GM12878 (cell line): ENCODE measurements around the gene COL8A2. TPM values are rescaled to one million over a fixed set of nuclear protein-coding genes. Genes with fewer than 3 reads are reported as not detected.

Source experiments
- ATAC-seq: fragments of 200-7000 bp; cut with Tn5 transposase; 3 replicates; pipeline ENCODE4 v1.9.1; 2020; ENCODE audit warnings: mild to moderate bottlenecking, moderate library complexity
- BruUV-seq: library from RNA; stranded (reverse); fragments of 400-500 nt; replicated peaks from 2 replicates; lab custom pipeline; 2021; lab: Mats Ljungman, UMichigan
- CTCF ChIA-PET: fragments of 300-600 bp; sonication (Branson Sonifier 250); formaldehyde crosslinking; extraction: SDS; loops from one replicate; lab custom pipeline; 2021; ENCODE audit warnings: inconsistent platforms; lab: Yijun Ruan, JAX
- POLR2A ChIA-PET: fragments of 350-600 bp; formaldehyde crosslinking; extraction: SDS; loops from one replicate; lab custom pipeline; 2021; ENCODE audit warnings: inconsistent platforms; lab: Charles Lee
- RAD21 ChIA-PET: fragments of 300-600 bp; sonication (Branson Sonifier 250); formaldehyde crosslinking; loops from one replicate; lab custom pipeline; 2023; ENCODE audit warnings: antibody characterized with exemption; ENCODE audit not compliant: unreplicated experiment; lab: Charles Lee
- SMC1A ChIA-PET: fragments of 300-600 bp; sonication (Branson Sonifier 250); formaldehyde crosslinking; loops from one replicate; lab custom pipeline; 2023; ENCODE audit not compliant: unreplicated experiment, uncharacterized antibody; lab: Charles Lee
- DNase-seq: peaks from one replicate; pipeline ENCODE4 v3.0.0-alpha.2; 2011; ENCODE audit warnings: low read depth, low spot score
- FAIRE-seq: peaks from 3 replicates; lab custom pipeline; 2011; peaks lifted over from hg19 to GRCh38; lab: Jason Lieb, UNC
- H2AFZ ChIP-seq: 2 replicates; pipeline ENCODE4 v1.6.0; 2011; ENCODE audit warnings: low read depth, low read length, control low read depth; ENCODE audit not compliant: control insufficient read depth
- H3K27ac ChIP-seq: 2 replicates; pipeline ENCODE4 v1.5.1; 2011; ENCODE audit warnings: control low read depth; ENCODE audit not compliant: control insufficient read depth, insufficient read depth
- H3K27me3 ChIP-seq, 2 experiments: replicated peaks in 1 of 2; 2 replicates each; pipeline versions ENCODE4 v1.6.0 to v1.6.1; 2011; ENCODE audit warnings: low read length in 1 of 2; ENCODE audit not compliant: control insufficient read depth in 2 of 2, insufficient read depth in 2 of 2
- H3K36me3 ChIP-seq, 2 experiments: 2 replicates each; pipeline ENCODE4 v1.5.1; 2011; ENCODE audit warnings: low read length in 1 of 2; ENCODE audit not compliant: control insufficient read depth in 2 of 2, insufficient read depth in 2 of 2
- H3K4me1 ChIP-seq: 2 replicates; pipeline ENCODE4 v1.6.1; 2011; ENCODE audit warnings: mild to moderate bottlenecking, low read length, moderate library complexity, mixed read lengths; ENCODE audit not compliant: control insufficient read depth, insufficient read depth
- H3K4me2 ChIP-seq: 2 replicates; pipeline ENCODE4 v1.6.0; 2011; ENCODE audit warnings: control low read depth; ENCODE audit not compliant: control insufficient read depth, insufficient read depth
- H3K4me3 ChIP-seq: fragments of 200-600 bp; sonication (generic); 2 replicates; pipeline ENCODE4 v1.5.1; 2016
- H3K79me2 ChIP-seq: 2 replicates; pipeline ENCODE4 v1.6.0; 2011; ENCODE audit warnings: low read length; ENCODE audit not compliant: control insufficient read depth, insufficient read depth
- H3K9ac ChIP-seq: 2 replicates; pipeline ENCODE4 v1.8.0; 2011; ENCODE audit warnings: low read length, control low read depth, mixed read lengths; ENCODE audit not compliant: control insufficient read depth, insufficient read depth
- H3K9me3 ChIP-seq: replicated peaks from 3 replicates; pipeline ENCODE4 v1.5.1; 2011; ENCODE audit warnings: mild to moderate bottlenecking, low read length; ENCODE audit not compliant: control insufficient read depth, insufficient read depth
- H4K20me1 ChIP-seq: 2 replicates; pipeline ENCODE4 v1.6.0; 2011; ENCODE audit not compliant: control insufficient read depth, insufficient read depth
- ATF7 ChIP-seq: fragments of 450-650 bp; IDR thresholded peaks from 2 replicates; pipeline ENCODE4 v1.6.1; 2016; ENCODE audit warnings: low read depth, mild to moderate bottlenecking
- DPF2 ChIP-seq: fragments of 450-650 bp; IDR thresholded peaks from 2 replicates; pipeline ENCODE4 v1.6.1; 2017; ENCODE audit warnings: mild to moderate bottlenecking
- ESRRA ChIP-seq: IDR thresholded peaks from 2 replicates; pipeline ENCODE4 v1.6.1; 2012; ENCODE audit warnings: mild to moderate bottlenecking, low read length, improper control_type of control experiment
- HDAC2 ChIP-seq: fragments of 200-600 bp; sonication (generic); IDR thresholded peaks from 2 replicates; pipeline ENCODE4 v1.6.1; 2017
- MEF2A ChIP-seq: IDR thresholded peaks from 2 replicates; pipeline ENCODE4 v1.6.1; 2011; ENCODE audit warnings: low read depth, mild to moderate bottlenecking, low read length, moderate library complexity; ENCODE audit not compliant: insufficient read depth
- POLR2AphosphoS2 ChIP-seq: IDR thresholded peaks from 2 replicates; pipeline ENCODE4 v1.6.1; 2011; ENCODE audit warnings: low read depth, mild to moderate bottlenecking, low read length, improper control_type of control experiment, moderate library complexity
- RAD51 ChIP-seq: fragments of 450-650 bp; IDR thresholded peaks from 2 replicates; pipeline ENCODE4 v1.6.1; 2016; ENCODE audit warnings: moderate library complexity, mild to moderate bottlenecking, inconsistent platforms
- RB1 ChIP-seq: fragments of 450-650 bp; formaldehyde crosslinking; IDR thresholded peaks from 2 replicates; pipeline ENCODE4 v1.6.1; 2017; ENCODE audit warnings: mild to moderate bottlenecking, borderline replicate concordance
- RUNX3 ChIP-seq: IDR thresholded peaks from 2 replicates; pipeline ENCODE4 v1.6.1; 2012; ENCODE audit warnings: low read length, inconsistent platforms
- SMAD1 ChIP-seq: fragments of 450-650 bp; IDR thresholded peaks from 2 replicates; pipeline ENCODE4 v1.6.1; 2018; ENCODE audit warnings: mild to moderate bottlenecking, low read depth; ENCODE audit not compliant: partially characterized antibody
- SMARCA5 ChIP-seq: fragments of 450-650 bp; IDR thresholded peaks from 2 replicates; pipeline ENCODE4 v1.6.1; 2017; ENCODE audit warnings: mild to moderate bottlenecking
- SREBF1 ChIP-seq: IDR thresholded peaks from 2 replicates; pipeline ENCODE4 v1.6.1; 2012; ENCODE audit warnings: mild to moderate bottlenecking, low read length
- STAT1 ChIP-seq: fragments of 450-650 bp; conservative IDR thresholded peaks from 2 replicates; pipeline ENCODE4 v1.6.1; 2014; ENCODE audit warnings: antibody characterized with exemption, mild to moderate bottlenecking
- ZNF24 ChIP-seq: fragments of 450-650 bp; IDR thresholded peaks from 2 replicates; pipeline ENCODE4 v1.6.1; 2017; ENCODE audit warnings: antibody characterized with exemption, mild to moderate bottlenecking
- WGBS: methylation state at CpG from one replicate; pipeline ENCODE4 v1.1.6; 2016; ENCODE audit warnings: low lambda C conversion rate; ENCODE audit not compliant: insufficient replicate concordance, insufficient coverage; ENCODE audit errors: missing lambda C conversion rate; 5-methylcytosine and 5-hydroxymethylcytosine counted together
- in situ Hi-C: fragments of 300-500 bp; cut with MboI; formaldehyde crosslinking; loops from 9 replicates; pipeline ENCODE4 v1.14.3; 2018; ENCODE audit warnings: mixed read lengths
- intact Hi-C: fragments of 100-400 bp; cut with micrococcal nuclease; formaldehyde crosslinking; loops from one replicate; pipeline ENCODE4 v1.14.2; 2022; ENCODE audit not compliant: unreplicated experiment
- polyA plus RNA-seq, 11 experiments: library from polyadenylated mRNA; depleted of rRNA in 4 of 11; unstranded in 6 of 11; stranded (reverse) in 5 of 11; fragments of >200 nt; fragmentation: Nextera tagmentation in 4 of 11; fragmentation: Illumina TruSeq in 1 of 11; extraction: Ambion mirVana in 4 of 11; extraction: Trizol in 1 of 11; gene quantifications; 1 replicate in 1 of 11; 2 replicates in 10 of 11; pipeline versions ENCODE4 v1.2.1 to v1.2.3, GENCODE V29; 2011 to 2016; ENCODE audit warnings: inconsistent platforms in 2 of 11, missing spikeins in 2 of 11, low read depth in 1 of 11
- total RNA-seq, 4 experiments: library from RNA; depleted of rRNA in 3 of 4; stranded (reverse); fragments of >200 nt in 3 of 4; fragmentation: Illumina TruSeq in 1 of 4; extraction: Trizol in 1 of 4; gene quantifications; 2 replicates each; pipeline versions ENCODE4 v1.2.1 to v1.2.3, GENCODE V29; 2013 to 2021
- TF ChIP-seq, protein P1 (sequence below): fragments of 450-650 bp; IDR thresholded peaks from 2 replicates; pipeline ENCODE4 v1.6.1; 2017; ENCODE audit warnings: mild to moderate bottlenecking, low read depth, inconsistent platforms; ENCODE audit not compliant: poor library complexity, severe bottlenecking
- TF ChIP-seq, protein P2 (sequence below): fragments of 450-650 bp; IDR thresholded peaks from 2 replicates; pipeline ENCODE4 v1.6.1; 2017; ENCODE audit warnings: mild to moderate bottlenecking, moderate library complexity
- TF ChIP-seq, protein P3 (sequence below): fragments of 450-650 bp; formaldehyde crosslinking; IDR thresholded peaks from 2 replicates; pipeline ENCODE4 v1.4.0; 2022; ENCODE audit warnings: mild to moderate bottlenecking, moderate library complexity

COL8A2 gene
- total and polyA plus RNA-seq, 10 of the 15 experiments (the other 5 are each of a cell fraction or from before 2014, with no cell fraction given): 0.01 TPM; not detected in 9

DNA sequence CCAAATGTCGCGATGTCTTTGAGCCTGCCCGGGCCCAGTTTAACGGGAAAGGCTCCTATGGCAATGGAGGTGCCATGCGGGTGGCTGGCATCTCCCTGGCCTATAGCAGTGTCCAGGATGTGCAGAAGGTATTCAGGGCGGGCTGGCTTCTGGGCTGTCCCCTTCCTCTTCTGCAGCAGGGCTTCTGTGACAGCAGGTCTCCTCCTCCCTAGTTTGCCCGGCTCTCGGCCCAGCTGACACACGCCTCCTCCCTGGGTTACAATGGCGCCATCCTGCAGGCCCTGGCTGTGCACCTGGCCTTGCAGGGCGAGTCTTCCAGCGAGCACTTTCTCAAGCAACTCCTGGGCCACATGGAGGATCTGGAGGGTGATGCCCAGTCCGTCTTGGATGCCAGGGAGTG is 33.3 kb downstream of the COL8A2 start:
- FAIRE-seq: no peak
- Histone ChIP-seq H3K27ac (no peak overlapping the region), H3K4me3 (no peak overlapping the region), H3K9me3 (no peaks in the 10 kb centered on the region), H3K36me3 (peaks cover 17 to 19% of the 10 kb centered on the region in 2 experiments), H2AFZ (no peak overlapping the region), H3K4me1 (no peaks in the 10 kb centered on the region; the same call in 1 of the 2 replicates), H4K20me1 (no peaks in the 10 kb centered on the region), H3K9ac (no peak overlapping the region), H3K79me2 (peaks cover 20% of the 10 kb centered on the region), H3K27me3 (no peaks in the 10 kb centered on the region), H3K4me2 (no peak overlapping the region)
- ChIA-PET SMC1A (interaction anchor here (1.2 kb wide), 1 partner anchor 13 kb away, joined by 3 read pairs; no protein-coding TSS in a partner anchor), CTCF (interaction anchor here (0.9 kb wide), 1 partner anchor 58 kb away, joined by 3 read pairs; no protein-coding TSS in a partner anchor), RAD21 (no interaction called here), POLR2A (interaction anchor here (0.6 kb wide), 1 partner anchor 105 kb away, joined by 8 read pairs; no protein-coding TSS in a partner anchor)
- no TSS peak for BruUV-seq
- in situ Hi-C loops (loop anchor here (5.0 kb wide), 2 partner anchors 51 to 96 kb away; no protein-coding TSS in a partner anchor), intact Hi-C loops (no loop called here)
- DNase-seq: no peak
- WGBS: 96% methylated on average over 13 of the region's 13 CpGs
- no peak for ATAC-seq
- TF ChIP-seq HDAC2 (no peak), SMARCA5 (no peak), RB1 (no peak), ESRRA (no peak), SREBF1 (no peak), DPF2 (no peak), RAD51 (no peak), RUNX3 (no peak), ATF7 (no peak), SMAD1 (no peak), STAT1 (no peak), MEF2A (no peak), POLR2AphosphoS2 (no peak), ZNF24 (no peak)
- TF ChIP-seq, protein P1, sequence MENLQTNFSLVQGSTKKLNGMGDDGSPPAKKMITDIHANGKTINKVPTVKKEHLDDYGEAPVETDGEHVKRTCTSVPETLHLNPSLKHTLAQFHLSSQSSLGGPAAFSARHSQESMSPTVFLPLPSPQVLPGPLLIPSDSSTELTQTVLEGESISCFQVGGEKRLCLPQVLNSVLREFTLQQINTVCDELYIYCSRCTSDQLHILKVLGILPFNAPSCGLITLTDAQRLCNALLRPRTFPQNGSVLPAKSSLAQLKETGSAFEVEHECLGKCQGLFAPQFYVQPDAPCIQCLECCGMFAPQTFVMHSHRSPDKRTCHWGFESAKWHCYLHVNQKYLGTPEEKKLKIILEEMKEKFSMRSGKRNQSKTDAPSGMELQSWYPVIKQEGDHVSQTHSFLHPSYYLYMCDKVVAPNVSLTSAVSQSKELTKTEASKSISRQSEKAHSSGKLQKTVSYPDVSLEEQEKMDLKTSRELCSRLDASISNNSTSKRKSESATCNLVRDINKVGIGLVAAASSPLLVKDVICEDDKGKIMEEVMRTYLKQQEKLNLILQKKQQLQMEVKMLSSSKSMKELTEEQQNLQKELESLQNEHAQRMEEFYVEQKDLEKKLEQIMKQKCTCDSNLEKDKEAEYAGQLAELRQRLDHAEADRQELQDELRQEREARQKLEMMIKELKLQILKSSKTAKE: no peak
- TF ChIP-seq, protein P2, sequence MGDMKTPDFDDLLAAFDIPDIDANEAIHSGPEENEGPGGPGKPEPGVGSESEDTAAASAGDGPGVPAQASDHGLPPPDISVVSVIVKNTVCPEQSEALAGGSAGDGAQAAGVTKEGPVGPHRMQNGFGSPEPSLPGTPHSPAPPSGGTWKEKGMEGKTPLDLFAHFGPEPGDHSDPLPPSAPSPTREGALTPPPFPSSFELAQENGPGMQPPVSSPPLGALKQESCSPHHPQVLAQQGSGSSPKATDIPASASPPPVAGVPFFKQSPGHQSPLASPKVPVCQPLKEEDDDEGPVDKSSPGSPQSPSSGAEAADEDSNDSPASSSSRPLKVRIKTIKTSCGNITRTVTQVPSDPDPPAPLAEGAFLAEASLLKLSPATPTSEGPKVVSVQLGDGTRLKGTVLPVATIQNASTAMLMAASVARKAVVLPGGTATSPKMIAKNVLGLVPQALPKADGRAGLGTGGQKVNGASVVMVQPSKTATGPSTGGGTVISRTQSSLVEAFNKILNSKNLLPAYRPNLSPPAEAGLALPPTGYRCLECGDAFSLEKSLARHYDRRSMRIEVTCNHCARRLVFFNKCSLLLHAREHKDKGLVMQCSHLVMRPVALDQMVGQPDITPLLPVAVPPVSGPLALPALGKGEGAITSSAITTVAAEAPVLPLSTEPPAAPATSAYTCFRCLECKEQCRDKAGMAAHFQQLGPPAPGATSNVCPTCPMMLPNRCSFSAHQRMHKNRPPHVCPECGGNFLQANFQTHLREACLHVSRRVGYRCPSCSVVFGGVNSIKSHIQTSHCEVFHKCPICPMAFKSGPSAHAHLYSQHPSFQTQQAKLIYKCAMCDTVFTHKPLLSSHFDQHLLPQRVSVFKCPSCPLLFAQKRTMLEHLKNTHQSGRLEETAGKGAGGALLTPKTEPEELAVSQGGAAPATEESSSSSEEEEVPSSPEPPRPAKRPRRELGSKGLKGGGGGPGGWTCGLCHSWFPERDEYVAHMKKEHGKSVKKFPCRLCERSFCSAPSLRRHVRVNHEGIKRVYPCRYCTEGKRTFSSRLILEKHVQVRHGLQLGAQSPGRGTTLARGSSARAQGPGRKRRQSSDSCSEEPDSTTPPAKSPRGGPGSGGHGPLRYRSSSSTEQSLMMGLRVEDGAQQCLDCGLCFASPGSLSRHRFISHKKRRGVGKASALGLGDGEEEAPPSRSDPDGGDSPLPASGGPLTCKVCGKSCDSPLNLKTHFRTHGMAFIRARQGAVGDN: no peak
- TF ChIP-seq, protein P3, sequence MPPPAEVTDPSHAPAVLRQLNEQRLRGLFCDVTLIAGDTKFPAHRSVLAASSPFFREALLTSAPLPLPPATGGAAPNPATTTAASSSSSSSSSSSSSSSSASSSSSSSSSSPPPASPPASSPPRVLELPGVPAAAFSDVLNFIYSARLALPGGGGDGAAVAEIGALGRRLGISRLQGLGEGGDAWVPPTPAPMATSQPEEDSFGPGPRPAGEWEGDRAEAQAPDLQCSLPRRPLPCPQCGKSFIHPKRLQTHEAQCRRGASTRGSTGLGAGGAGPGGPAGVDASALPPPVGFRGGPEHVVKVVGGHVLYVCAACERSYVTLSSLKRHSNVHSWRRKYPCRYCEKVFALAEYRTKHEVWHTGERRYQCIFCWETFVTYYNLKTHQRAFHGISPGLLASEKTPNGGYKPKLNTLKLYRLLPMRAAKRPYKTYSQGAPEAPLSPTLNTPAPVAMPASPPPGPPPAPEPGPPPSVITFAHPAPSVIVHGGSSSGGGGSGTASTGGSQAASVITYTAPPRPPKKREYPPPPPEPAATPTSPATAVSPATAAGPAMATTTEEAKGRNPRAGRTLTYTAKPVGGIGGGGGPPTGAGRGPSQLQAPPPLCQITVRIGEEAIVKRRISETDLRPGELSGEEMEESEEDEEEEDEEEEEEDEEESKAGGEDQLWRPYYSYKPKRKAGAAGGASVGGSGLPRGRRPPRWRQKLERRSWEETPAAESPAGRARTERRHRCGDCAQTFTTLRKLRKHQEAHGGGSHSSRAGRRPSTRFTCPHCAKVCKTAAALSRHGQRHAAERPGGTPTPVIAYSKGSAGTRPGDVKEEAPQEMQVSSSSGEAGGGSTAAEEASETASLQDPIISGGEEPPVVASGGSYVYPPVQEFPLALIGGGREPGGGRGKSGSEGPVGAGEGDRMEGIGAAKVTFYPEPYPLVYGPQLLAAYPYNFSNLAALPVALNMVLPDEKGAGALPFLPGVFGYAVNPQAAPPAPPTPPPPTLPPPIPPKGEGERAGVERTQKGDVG (CRISPR knock-in tag): no peak
